GM12891 (cell line): Measurements from ENCODE around the gene KCNK16.

ENCODE experiments used
- PAX5 ChIP-seq: IDR thresholded peaks from 2 replicates; pipeline ENCODE4 v1.6.1; 2011; ENCODE audit warnings: low read length, moderate library complexity, mild to moderate bottlenecking; ENCODE audit not compliant: insufficient read depth, severe bottlenecking
- POLR2A ChIP-seq: IDR thresholded peaks from 2 replicates; pipeline ENCODE4 v1.6.1; 2011; ENCODE audit warnings: low read depth, low read length, control low read depth
- POLR2AphosphoS5 ChIP-seq: IDR thresholded peaks from 2 replicates; pipeline ENCODE4 v1.6.1; 2011; ENCODE audit warnings: low read depth, low read length, control low read depth
- POU2F2 ChIP-seq: IDR thresholded peaks from 2 replicates; pipeline ENCODE4 v1.6.1; 2011; ENCODE audit warnings: low read depth, mild to moderate bottlenecking, control low read depth, low read length, moderate library complexity
- TAF1 ChIP-seq: IDR thresholded peaks from 2 replicates; pipeline ENCODE4 v1.6.1; 2011; ENCODE audit warnings: low read depth, low read length, control low read depth

DNA sequence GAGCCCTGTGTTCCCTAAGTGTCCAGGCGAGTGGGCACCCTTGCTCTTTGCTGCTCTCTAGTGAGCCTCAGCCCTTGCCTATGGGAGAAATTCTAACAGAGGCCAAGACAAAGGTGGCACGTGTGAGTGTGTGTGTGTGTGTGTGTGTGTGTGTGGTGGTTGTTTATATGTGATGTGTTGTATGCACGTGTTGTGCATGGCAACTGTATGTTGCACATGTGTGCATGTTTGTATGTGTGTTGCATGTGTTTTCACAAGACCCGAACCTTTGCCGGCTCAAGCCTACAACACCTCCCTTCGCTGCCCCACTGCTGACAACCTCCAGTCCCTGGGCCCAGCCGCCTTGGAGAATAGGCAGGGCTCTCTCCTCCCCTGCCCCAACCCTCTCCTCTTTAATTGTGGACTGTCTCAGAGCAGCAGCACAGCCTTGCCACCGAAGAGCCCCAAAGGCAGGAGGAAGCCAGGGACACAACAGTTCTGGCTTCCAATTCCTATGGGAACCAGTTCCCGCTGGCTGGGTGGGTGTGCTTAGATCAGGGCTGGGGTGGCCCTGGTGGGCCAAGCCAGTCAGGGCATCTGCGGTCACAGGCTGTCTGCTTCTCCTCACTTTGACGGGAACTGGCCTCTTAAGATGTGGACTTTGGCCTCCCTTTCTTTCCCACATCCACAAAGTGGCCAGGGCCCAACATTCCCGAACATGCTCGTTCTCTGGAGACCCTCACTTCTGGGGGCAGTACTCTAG lies 2.7 kb downstream of the KCNK16 start:
- no peak for TF ChIP-seq POLR2A
- TF ChIP-seq POLR2AphosphoS5: no peak
- no peak for TF ChIP-seq TAF1
- no peak for TF ChIP-seq POU2F2
- TF ChIP-seq PAX5: no peak
